OCI-LY7 (cell line): ENCODE measurements around the gene SETD7. TPM values are rescaled to one million over a fixed set of nuclear protein-coding genes. Genes with fewer than 3 reads are reported as not detected.

Experiments used
- BruUV-seq: library from RNA; stranded (reverse); fragments of 400-500 nt; replicated peaks from 2 replicates; lab custom pipeline; 2021; lab: Mats Ljungman, UMichigan
- CTCF ChIA-PET: fragments of 300-600 bp; sonication (Branson Sonifier 250); formaldehyde crosslinking; loops from one replicate; lab custom pipeline; 2022; ENCODE audit warnings: antibody characterized with exemption; ENCODE audit not compliant: unreplicated experiment; lab: Charles Lee
- POLR2A ChIA-PET: fragments of 300-600 bp; sonication (Branson Sonifier 250); formaldehyde crosslinking; loops from one replicate; lab custom pipeline; 2022; ENCODE audit warnings: antibody characterized with exemption; lab: Charles Lee
- DNase-seq: peaks from one replicate; pipeline ENCODE4 v3.0.0-alpha.2; 2015; ENCODE audit warnings: low spot score
- H2AFZ ChIP-seq: fragments of 200-600 bp; sonication (generic), shearing (Covaris generic); 2 replicates; pipeline ENCODE4 v1.6.1; 2014; ENCODE audit warnings: mild to moderate bottlenecking, antibody characterized with exemption, low read length, moderate library complexity
- H3K27ac ChIP-seq: fragments of 200-600 bp; sonication (generic); 2 replicates; pipeline ENCODE4 v1.5.1; 2014; ENCODE audit warnings: mixed run types, low read depth, mild to moderate bottlenecking, moderate library complexity, low read length, inconsistent platforms; ENCODE audit not compliant: poor library complexity, severe bottlenecking
- H3K36me3 ChIP-seq: fragments of 200-600 bp; sonication (generic); 2 replicates; pipeline ENCODE4 v1.6.1; 2014; ENCODE audit warnings: mild to moderate bottlenecking, antibody characterized with exemption, low read length, moderate library complexity, mixed read lengths; ENCODE audit not compliant: insufficient read depth
- H3K4me1 ChIP-seq: fragments of 200-600 bp; sonication (generic); 2 replicates; pipeline ENCODE4 v1.5.1; 2014; ENCODE audit warnings: mild to moderate bottlenecking, low read length; ENCODE audit not compliant: insufficient read depth, poor library complexity, severe bottlenecking
- H3K4me2 ChIP-seq: fragments of 200-600 bp; sonication (generic); 2 replicates; pipeline ENCODE4 v1.6.1; 2014; ENCODE audit warnings: mild to moderate bottlenecking, low read length
- H3K4me3 ChIP-seq: fragments of 200-600 bp; sonication (generic); 2 replicates; pipeline ENCODE4 v1.5.1; 2014; ENCODE audit warnings: mild to moderate bottlenecking, low read depth, low read length; ENCODE audit not compliant: poor library complexity, severe bottlenecking
- H3K79me2 ChIP-seq: fragments of 200-600 bp; sonication (generic); 2 replicates; pipeline ENCODE4 v1.6.1; 2016; ENCODE audit warnings: low read depth, mild to moderate bottlenecking, low read length, moderate library complexity, mixed read lengths; ENCODE audit not compliant: insufficient read depth
- H3K9me2 ChIP-seq: fragments of 200-600 bp; sonication (generic); 2 replicates; pipeline ENCODE4 v1.6.1; 2016; ENCODE audit warnings: mild to moderate bottlenecking, low read length, mixed read lengths; ENCODE audit not compliant: insufficient read depth
- H3K9me3 ChIP-seq: fragments of 200-600 bp; sonication (generic); 2 replicates; pipeline ENCODE4 v1.6.1; 2014; ENCODE audit warnings: mild to moderate bottlenecking, mixed run types, low read length, mixed read lengths
- H4K20me1 ChIP-seq: fragments of 200-600 bp; sonication (generic); 2 replicates; pipeline ENCODE4 v1.6.1; 2014; ENCODE audit warnings: mild to moderate bottlenecking, antibody characterized with exemption, low read length, moderate library complexity, mixed read lengths; ENCODE audit not compliant: insufficient read depth
- EZH2phosphoT487 ChIP-seq: fragments of 200-600 bp; sonication (generic); IDR thresholded peaks from 2 replicates; pipeline ENCODE4 v1.6.1; 2018; ENCODE audit warnings: low read depth, borderline replicate concordance, mild to moderate bottlenecking, mixed run types, antibody characterized with exemption, low read length, moderate library complexity, mixed read lengths
- intact Hi-C: fragments of 100-400 bp; cut with micrococcal nuclease; formaldehyde crosslinking; loops from one replicate; pipeline ENCODE4 v1.10.0; 2022; ENCODE audit not compliant: unreplicated experiment
- total RNA-seq, 2 experiments: library from RNA; depleted of rRNA in 1 of 2; stranded (reverse); fragments of >200 nt in 1 of 2; shearing (Covaris generic) in 1 of 2; gene quantifications; 2 replicates each; pipeline ENCODE4 v1.2.3, GENCODE V29; 2014 to 2022
- TF ChIP-seq, protein P1 (sequence below): fragments of 200-600 bp; sonication (generic); conservative IDR thresholded peaks from 2 replicates; pipeline ENCODE4 v1.5.1; 2014; ENCODE audit warnings: mild to moderate bottlenecking, antibody characterized with exemption, low read length, moderate library complexity, mixed read lengths

SETD7 gene
- total RNA-seq, 2 experiments from 2014 or later, result 17.6 to 37.3 TPM

DNA sequence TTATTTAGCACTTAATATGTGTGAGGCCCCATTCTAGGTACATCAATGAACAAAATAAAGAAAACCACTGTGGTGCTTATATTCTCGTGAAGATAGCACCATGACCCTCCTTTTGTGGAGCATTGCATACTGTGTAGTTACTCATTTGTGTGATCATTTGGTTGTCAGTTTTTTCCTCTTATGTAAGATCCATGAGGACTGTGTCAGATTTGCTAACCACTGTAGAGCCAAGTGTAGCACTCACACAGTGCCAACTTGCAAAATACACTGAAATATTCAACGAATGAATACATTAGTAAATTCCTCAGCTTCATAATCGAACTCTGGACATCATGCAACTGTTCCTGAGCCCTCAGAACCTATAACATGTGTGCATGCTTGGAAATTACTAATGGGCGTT lies 29.5 kb upstream of the SETD7 start:
- Histone ChIP-seq H3K36me3 (no peaks in the 10 kb centered on the region), H4K20me1 (no peaks in the 10 kb centered on the region), H3K9me3 (no peaks in the 10 kb centered on the region), H3K4me3 (no peak overlapping the region), H3K27ac (no peak overlapping the region), H3K9me2 (no peaks in the 10 kb centered on the region), H3K4me1 (no peaks in the 10 kb centered on the region), H3K79me2 (no peaks in the 10 kb centered on the region), H3K4me2 (no peak overlapping the region), H2AFZ (no peak overlapping the region)
- intact Hi-C loops, result no loop called here
- ChIA-PET POLR2A (no interaction called here), CTCF (no interaction called here)
- DNase-seq, result no peak
- TF ChIP-seq, protein P1, sequence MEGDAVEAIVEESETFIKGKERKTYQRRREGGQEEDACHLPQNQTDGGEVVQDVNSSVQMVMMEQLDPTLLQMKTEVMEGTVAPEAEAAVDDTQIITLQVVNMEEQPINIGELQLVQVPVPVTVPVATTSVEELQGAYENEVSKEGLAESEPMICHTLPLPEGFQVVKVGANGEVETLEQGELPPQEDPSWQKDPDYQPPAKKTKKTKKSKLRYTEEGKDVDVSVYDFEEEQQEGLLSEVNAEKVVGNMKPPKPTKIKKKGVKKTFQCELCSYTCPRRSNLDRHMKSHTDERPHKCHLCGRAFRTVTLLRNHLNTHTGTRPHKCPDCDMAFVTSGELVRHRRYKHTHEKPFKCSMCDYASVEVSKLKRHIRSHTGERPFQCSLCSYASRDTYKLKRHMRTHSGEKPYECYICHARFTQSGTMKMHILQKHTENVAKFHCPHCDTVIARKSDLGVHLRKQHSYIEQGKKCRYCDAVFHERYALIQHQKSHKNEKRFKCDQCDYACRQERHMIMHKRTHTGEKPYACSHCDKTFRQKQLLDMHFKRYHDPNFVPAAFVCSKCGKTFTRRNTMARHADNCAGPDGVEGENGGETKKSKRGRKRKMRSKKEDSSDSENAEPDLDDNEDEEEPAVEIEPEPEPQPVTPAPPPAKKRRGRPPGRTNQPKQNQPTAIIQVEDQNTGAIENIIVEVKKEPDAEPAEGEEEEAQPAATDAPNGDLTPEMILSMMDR, result no peak
- TF ChIP-seq EZH2phosphoT487, result no peak
- BruUV-seq, result no TSS peak

DNA sequence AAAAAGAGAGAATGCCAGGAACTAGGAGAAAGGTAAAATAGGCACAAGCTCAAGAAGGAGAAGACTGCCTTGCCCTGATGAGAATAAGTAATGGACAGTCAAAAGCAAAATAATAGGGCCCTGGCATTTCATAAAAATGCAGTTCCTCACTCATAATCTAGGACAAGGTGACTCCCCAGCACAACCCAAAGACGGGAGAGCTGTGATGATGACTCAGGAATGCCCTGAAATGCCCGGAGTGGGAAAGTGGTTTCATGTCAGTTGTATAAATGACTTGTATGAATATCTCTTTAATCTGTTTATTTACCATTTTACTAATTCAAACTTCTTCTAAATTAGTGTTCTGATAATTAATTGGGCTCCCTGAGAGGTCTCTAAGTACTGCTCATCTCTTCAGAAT lies 28.8 kb upstream of the SETD7 start:
- Histone ChIP-seq H3K36me3 (no peaks in the 10 kb centered on the region), H3K27ac (no peak overlapping the region), H3K9me3 (no peaks in the 10 kb centered on the region), H2AFZ (no peak overlapping the region), H3K9me2 (no peaks in the 10 kb centered on the region), H3K4me2 (no peak overlapping the region), H4K20me1 (no peaks in the 10 kb centered on the region), H3K79me2 (no peaks in the 10 kb centered on the region), H3K4me3 (no peak overlapping the region), H3K4me1 (no peaks in the 10 kb centered on the region)
- intact Hi-C loops, result no loop called here
- no TSS peak for BruUV-seq
- ChIA-PET POLR2A (interaction anchor here (0.6 kb wide), 1 partner anchor 16 kb away, joined by 6 read pairs; no protein-coding TSS in a partner anchor), CTCF (no interaction called here)
- no peak for TF ChIP-seq EZH2phosphoT487
- TF ChIP-seq, protein P1, result no peak
- no peak for DNase-seq

GRCh38 chr4:139584013-139584412 lies 28.0 kb upstream of the SETD7 start:
- Histone ChIP-seq H3K27ac (no peak overlapping the region), H3K4me1 (no peaks in the 10 kb centered on the region), H3K4me2 (no peak overlapping the region), H3K9me2 (no peaks in the 10 kb centered on the region), H3K36me3 (no peaks in the 10 kb centered on the region), H4K20me1 (no peaks in the 10 kb centered on the region), H2AFZ (no peak overlapping the region), H3K79me2 (no peaks in the 10 kb centered on the region), H3K9me3 (no peaks in the 10 kb centered on the region), H3K4me3 (no peak overlapping the region)
- POLR2A ChIA-PET, result no interaction called here
- CTCF ChIA-PET, result no interaction called here
- BruUV-seq, result no TSS peak
- TF ChIP-seq, protein P1, result no peak
- TF ChIP-seq EZH2phosphoT487, result no peak
- no peak for DNase-seq
- intact Hi-C loops, result no loop called here
